ENCODE measurements around the gene BLM. TPM values are rescaled to one million over a fixed set of nuclear protein-coding genes. Genes with fewer than 3 reads are reported as not detected.

BLM gene
- polyA plus RNA-seq, 3 donors: 10.4 to 12.2 (median 11.5) TPM

DNA sequence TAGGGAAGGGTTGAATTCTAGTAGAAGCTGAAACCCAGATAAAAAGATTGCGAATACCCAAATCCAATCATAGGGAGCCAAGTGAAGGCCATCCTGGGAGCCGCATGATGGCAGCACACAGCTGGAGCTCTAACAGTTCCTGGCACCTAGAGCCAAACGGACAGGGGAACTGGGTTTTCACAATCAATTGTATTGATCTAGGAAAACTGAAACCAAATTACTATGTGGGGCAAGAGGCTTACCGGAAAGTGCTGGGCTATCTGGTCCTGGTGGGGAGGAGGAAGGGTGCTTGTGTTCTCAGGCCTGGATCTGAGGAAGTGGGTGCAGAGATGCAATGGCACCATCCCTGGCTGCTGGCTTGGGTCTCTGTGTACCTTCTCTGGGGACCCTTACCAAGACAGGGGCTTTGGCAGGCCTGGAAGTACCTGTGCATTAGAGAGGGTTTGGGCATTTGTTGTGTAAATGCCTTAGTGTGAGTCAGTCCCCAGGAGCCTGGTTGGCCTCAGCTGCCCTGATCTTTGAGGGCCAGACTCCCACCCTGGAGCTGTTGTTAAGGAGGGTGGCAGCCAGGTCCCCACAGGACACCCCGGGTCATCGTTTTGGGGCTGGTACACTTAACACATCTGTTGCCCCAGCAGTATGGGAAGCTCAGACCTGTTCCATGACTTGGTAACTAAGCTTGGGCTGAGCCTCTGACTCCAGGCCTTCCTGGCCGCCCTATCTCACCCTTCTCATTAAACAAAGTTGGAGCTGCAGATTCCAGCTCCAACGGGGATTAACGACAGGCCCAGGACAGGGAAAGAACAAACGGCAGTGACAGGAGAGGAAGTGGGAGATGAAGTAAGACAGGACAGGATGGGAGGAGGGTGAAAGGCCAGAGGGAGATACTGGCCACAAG lies 142.3 kb downstream of the BLM start:
- no peak for DNase-seq (ENCODE audit: extremely low read depth in 1 of 11, low read depth in 9 of 11, low spot score in 4 of 11)

DNA sequence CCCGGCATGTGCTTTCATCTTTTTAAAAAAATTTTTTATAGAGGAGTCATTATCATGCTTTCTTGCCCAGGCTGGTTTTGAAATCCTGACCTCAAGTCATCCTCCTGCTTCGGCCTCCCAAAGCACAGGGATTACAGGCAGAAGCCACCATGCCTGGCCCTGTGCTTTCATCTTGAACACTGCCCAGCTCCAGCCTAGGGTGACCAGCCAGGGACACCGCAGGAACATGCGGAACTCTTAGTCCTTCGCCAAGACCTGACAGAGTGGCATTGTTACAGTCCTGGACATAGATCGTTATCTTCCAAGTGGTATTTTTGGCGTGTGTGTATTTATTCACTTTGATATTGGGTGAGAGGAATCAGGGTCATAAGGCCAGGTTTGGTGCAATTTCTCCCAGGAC lies 143.3 kb downstream of the BLM start:
- DNase-seq (ENCODE audit: extremely low read depth in 1 of 11, low read depth in 9 of 11, low spot score in 4 of 11): no peak

DNA sequence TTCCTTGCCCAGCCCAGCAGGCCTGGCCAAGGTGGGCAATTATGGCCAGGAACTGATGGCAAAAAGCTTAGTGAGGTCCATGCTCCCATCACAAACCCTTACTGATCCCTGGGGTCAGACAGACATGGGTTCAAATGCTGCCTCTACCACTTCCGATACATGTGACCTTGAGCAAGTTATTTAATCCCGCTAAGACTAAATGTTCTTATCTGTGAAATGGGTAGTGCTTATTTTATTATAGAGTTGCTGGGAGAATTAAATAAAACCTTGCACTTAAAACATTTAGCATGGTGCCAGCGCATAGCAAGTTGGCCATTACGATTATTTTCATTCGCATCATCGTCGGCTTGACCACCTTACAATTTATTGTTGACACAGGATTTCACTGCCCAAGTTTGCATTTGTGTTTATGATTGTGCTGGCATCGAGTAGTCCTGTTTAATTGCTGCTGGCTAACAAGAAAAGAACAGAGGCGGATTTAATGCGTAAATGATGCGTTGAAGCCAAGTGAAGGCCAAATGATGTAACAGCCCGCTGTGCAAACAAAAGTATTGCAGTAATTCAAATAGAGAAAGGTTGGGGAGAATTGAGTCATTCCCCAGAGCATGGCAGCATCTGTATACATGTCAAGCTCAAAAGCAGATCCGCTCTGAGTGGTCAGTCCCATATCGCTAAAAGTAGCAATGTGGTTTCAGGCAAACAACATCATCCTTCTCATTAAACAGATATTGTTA lies 144.0 kb downstream of the BLM start:
- no peak for DNase-seq (ENCODE audit: extremely low read depth in 1 of 11, low read depth in 9 of 11, low spot score in 4 of 11)

DNA sequence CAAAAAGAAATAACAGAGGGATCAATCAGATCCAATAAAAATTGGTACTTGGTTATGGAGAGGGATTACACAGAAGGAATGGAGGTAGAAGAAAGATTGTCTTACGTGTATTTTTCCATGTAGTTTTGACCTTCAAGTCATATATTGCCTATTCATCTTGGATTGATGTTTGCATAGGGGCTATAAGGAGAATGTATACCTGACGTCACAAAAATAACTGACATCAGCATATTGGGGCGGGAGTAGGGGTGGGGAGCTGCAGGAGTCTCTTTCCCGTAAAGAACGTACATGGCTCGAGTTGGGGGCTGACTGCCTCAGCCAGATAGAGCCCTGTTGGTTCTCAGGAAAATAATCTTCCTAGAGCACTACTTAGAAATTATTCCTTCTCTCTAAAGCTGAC lies 145.3 kb downstream of the BLM start:
- DNase-seq (ENCODE audit: extremely low read depth in 1 of 11, low read depth in 9 of 11, low spot score in 4 of 11): no peak

DNA sequence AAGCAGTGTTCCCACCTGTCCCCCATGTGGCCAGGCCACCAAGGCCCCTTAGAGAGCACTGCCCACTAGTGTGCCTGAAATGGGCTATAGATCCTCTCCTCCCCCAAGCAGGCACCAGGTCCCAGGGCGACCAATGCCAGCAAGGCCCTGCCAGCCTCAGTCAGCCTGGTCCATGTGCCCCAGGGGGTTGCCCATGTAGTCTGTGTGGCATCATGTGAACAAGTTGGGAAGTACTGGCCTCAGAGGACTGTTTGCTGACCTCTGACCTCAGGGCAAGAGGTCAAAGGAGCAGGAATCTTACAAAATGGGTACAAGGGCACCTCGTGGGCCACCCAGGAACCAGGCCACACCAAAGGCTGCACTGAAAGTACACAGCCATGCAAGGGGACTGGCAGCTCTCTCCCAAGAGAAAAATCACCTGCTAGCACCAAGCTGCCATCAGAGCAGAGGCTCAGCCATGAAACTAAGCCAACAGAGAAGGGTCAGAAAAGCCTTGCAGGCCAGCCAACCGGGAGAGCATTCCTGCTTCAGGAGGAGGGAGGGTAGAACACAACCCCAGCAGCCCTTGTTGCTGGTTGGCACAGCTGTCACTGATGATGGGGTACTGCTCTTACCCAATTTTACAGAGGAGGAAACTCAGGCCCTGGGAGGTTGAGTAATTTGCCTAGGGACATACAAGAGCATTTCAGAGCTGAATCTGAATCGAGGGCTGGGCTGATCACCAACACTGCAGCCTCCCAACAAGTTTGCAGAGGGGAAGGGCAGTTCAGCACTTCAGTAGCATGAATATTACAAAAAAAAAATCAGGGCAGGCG lies 146.0 kb downstream of the BLM start:
- no peak for DNase-seq (ENCODE audit: extremely low read depth in 1 of 11, low read depth in 9 of 11, low spot score in 4 of 11)

DNA sequence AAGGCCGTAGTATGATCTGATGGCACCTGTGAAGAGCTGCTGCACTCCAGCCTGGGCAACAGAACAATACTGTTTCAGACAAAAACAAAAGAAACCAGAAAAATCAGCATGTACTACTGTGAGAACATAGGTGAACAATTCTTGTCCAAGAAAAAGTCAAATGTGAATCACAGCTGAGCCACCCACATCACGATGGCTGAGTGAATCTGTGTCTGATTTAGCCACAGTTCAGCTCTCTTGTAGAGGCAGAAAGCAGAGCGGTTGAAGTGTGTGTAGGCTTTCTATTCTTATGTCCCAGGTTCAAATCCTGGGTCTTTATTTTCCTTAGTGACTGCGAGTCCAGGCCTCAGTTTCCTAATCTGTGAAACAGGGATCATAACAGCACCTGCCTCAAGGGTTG lies 146.8 kb downstream of the BLM start:
- no peak for DNase-seq (ENCODE audit: extremely low read depth in 1 of 11, low read depth in 9 of 11, low spot score in 4 of 11)

DNA sequence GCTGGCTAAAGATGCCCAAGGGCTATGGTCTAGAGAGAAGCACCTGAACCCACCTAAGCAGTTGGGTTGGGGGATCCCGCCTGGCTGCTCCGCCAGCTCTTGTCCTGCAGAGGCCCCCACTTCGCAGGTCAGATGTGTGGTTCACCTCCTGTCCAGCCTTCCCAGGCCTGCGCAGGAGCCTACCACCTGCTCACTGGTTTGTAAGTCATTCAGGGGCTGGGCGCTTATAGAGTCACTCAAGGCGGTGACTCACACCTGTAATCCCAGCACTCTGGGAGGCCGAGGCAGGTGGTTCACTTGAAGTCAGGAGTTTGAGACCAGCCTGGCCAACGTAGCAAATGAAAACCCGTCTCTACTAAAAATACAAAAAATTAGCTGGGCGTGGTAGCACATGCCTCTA lies 147.4 kb downstream of the BLM start:
- no peak for DNase-seq (ENCODE audit: extremely low read depth in 1 of 11, low read depth in 9 of 11, low spot score in 4 of 11)

DNA sequence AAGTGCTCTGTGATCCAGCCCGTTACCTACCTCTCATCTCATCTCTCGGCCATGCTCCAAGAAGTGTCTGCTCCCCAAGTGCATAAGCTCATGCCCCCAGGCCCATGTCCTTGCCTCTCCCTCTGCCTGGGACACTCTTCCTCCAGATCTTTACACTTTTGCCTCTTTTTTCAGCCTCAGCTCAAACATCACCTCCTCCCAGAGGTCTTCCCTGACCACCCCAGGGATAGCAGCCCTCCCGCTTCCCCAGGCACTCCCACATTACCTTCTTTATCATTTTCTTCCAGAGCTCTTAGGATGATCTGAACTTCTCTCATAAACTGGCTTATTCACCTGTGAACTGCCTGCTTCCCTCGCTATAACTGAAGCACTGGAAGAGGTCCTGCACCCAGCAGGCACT lies 148.6 kb downstream of the BLM start:
- DNase-seq (ENCODE audit: extremely low read depth in 1 of 11, low read depth in 9 of 11, low spot score in 4 of 11): no peak

Other genes starting within 250 kb of the BLM start
- gene CRTC3, start 187.4 kb upstream of the BLM start, polyA plus RNA-seq (ENCODE audit: insufficient read length in 3 of 3): 10 to 100 TPM; 29.1 to 35.4 (median 32.5) TPM
- 10 to 100 TPM; 35.5 to 51.2 (median 51.0) TPM for gene FURIN, start 151.2 kb downstream of the BLM start, polyA plus RNA-seq (ENCODE audit: insufficient read length in 3 of 3)
- gene FES, start 167.2 kb downstream of the BLM start, polyA plus RNA-seq (ENCODE audit: insufficient read length in 3 of 3): 10 to 100 TPM; 11.3 to 20.4 (median 18.9) TPM
- 10 to 100 TPM; 43.5 to 57.4 (median 51.8) TPM for gene MAN2A2, start 186.0 kb downstream of the BLM start, polyA plus RNA-seq (ENCODE audit: insufficient read length in 3 of 3)
- gene HDDC3, start 215.2 kb downstream of the BLM start, polyA plus RNA-seq (ENCODE audit: insufficient read length in 3 of 3): 10 to 100 TPM; 15.6 to 21.0 (median 19.7) TPM
- 10 to 100 TPM; 61.1 to 75.0 (median 71.4) TPM for gene UNC45A, start 217.9 kb downstream of the BLM start, polyA plus RNA-seq (ENCODE audit: insufficient read length in 3 of 3)
- gene RCCD1, start 237.5 kb downstream of the BLM start, polyA plus RNA-seq (ENCODE audit: insufficient read length in 3 of 3): 10 to 100 TPM; 13.8 to 18.9 (median 16.5) TPM